ENCODE measurements around the gene ITPR3. TPM values are rescaled to one million over a fixed set of nuclear protein-coding genes. Genes with fewer than 3 reads are reported as not detected.

ITPR3 gene
- total RNA-seq, 2 donors from 2014 or later, result 29.6 to 33.3 TPM

- H3K4me1 Mint-ChIP-seq, result peaks cover 11% of the 10 kb centered on the region
- H3K9me3 ChIP-seq (ENCODE audit: control insufficient read depth, low read length), result no peaks in the 10 kb centered on the region
- no peak for DNase-seq
Observed at GRCh38 chr6:33733709-33734007, 112.5 kb downstream of the ITPR3 start.

DNA sequence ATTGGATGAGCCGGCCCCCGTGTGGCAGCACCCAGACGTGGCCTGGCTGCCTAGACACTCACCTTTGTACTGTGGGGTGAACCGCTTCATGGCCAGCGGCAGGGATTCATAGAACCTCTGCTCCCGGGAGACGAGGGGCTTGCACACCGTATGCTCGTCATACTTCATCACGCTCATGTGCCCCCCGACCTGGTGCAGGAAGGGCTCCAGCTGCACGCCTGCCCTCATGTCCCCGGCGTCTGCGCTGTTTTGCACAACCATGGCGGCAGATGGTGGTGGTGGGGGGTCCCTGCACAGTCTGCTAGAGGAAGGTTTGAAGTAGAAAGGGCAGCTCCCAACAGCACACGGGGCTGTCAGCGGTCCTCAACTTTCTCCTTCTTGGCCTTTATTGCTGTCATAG is 114.1 kb downstream of the ITPR3 start:
- peaks cover 1% of the 10 kb centered on the region for H3K4me1 ChIP-seq (ENCODE audit: control insufficient read depth, insufficient read depth, low read length)
- TF ChIP-seq, protein P1, sequence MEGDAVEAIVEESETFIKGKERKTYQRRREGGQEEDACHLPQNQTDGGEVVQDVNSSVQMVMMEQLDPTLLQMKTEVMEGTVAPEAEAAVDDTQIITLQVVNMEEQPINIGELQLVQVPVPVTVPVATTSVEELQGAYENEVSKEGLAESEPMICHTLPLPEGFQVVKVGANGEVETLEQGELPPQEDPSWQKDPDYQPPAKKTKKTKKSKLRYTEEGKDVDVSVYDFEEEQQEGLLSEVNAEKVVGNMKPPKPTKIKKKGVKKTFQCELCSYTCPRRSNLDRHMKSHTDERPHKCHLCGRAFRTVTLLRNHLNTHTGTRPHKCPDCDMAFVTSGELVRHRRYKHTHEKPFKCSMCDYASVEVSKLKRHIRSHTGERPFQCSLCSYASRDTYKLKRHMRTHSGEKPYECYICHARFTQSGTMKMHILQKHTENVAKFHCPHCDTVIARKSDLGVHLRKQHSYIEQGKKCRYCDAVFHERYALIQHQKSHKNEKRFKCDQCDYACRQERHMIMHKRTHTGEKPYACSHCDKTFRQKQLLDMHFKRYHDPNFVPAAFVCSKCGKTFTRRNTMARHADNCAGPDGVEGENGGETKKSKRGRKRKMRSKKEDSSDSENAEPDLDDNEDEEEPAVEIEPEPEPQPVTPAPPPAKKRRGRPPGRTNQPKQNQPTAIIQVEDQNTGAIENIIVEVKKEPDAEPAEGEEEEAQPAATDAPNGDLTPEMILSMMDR (conservative IDR thresholded peaks at IDR 0.05), result no peak
- Mint-ChIP-seq H3K9me3 (no peaks in the 10 kb centered on the region), H3K4me3 (no peak overlapping the region), H3K27me3 (ENCODE audit: insufficient read depth) (no peaks in the 10 kb centered on the region), H3K27ac (no peak overlapping the region), H3K4me1 (peaks cover 8% of the 10 kb centered on the region), H3K36me3 (ENCODE audit: low read depth) (no peaks in the 10 kb centered on the region)
- H3K4me3 ChIP-seq (ENCODE audit: low read length), result no peak overlapping the region
- H3K36me3 ChIP-seq (ENCODE audit: control insufficient read depth, insufficient read depth, low read length), result no peaks in the 10 kb centered on the region
- no peak overlapping the region for H3K27ac ChIP-seq (ENCODE audit: low read depth, low read length)
- no peak overlapping the region for H3K9ac ChIP-seq (ENCODE audit: extremely low read depth, low read length, poor library complexity, severe bottlenecking)
- no peak for DNase-seq
- H3K9me3 ChIP-seq (ENCODE audit: control insufficient read depth, low read length), result no peaks in the 10 kb centered on the region
- WGBS, 2 experiments (ENCODE audit: insufficient coverage in 1 of 2, insufficient read length in 1 of 2), result 60 to 82% methylated on average over 3 to 18 of the region's 18 CpGs
- H3K27me3 ChIP-seq (ENCODE audit: control insufficient read depth, insufficient read depth, low read length, poor library complexity, severe bottlenecking), result no peaks in the 10 kb centered on the region

More at GRCh38 chr6:33733709-33734007, 112.5 kb downstream of the ITPR3 start:
- no peaks in the 10 kb centered on the region for H3K4me1 ChIP-seq (ENCODE audit: control insufficient read depth, insufficient read depth, low read length)
- H3K36me3 ChIP-seq (ENCODE audit: control insufficient read depth, insufficient read depth, low read length), result no peaks in the 10 kb centered on the region
- Mint-ChIP-seq H3K36me3 (ENCODE audit: low read depth) (no peaks in the 10 kb centered on the region), H3K27me3 (ENCODE audit: insufficient read depth) (no peaks in the 10 kb centered on the region), H3K4me3 (no peak overlapping the region), H3K9me3 (no peaks in the 10 kb centered on the region), H3K27ac (no peak overlapping the region)
- no peak overlapping the region for H3K9ac ChIP-seq (ENCODE audit: extremely low read depth, low read length, poor library complexity, severe bottlenecking)
- no peaks in the 10 kb centered on the region for H3K27me3 ChIP-seq (ENCODE audit: control insufficient read depth, insufficient read depth, low read length, poor library complexity, severe bottlenecking)
- no peak overlapping the region for H3K27ac ChIP-seq (ENCODE audit: low read depth, low read length)
- WGBS, 2 experiments (ENCODE audit: insufficient coverage in 1 of 2, insufficient read length in 1 of 2), result 94 to 96% methylated on average over 7 to 8 of the region's 8 CpGs
- TF ChIP-seq, protein P1 (conservative IDR thresholded peaks at IDR 0.05), result no peak
- H3K4me3 ChIP-seq (ENCODE audit: low read length), result no peak overlapping the region

- DNase-seq, result no peak
- Histone ChIP-seq H3K36me3 (ENCODE audit: control insufficient read depth, insufficient read depth, low read length) (no peaks in the 10 kb centered on the region), H3K27ac (ENCODE audit: low read depth, low read length) (peak overlapping the region; percentile 57), H3K9me3 (ENCODE audit: control insufficient read depth, low read length) (no peaks in the 10 kb centered on the region), H3K4me3 (ENCODE audit: low read length) (no peak overlapping the region), H3K9ac (ENCODE audit: extremely low read depth, low read length, poor library complexity, severe bottlenecking) (no peak overlapping the region), H3K4me1 (ENCODE audit: control insufficient read depth, insufficient read depth, low read length) (peaks cover 9% of the 10 kb centered on the region), H3K27me3 (ENCODE audit: control insufficient read depth, insufficient read depth, low read length, poor library complexity, severe bottlenecking) (no peaks in the 10 kb centered on the region)
- H3K4me1 Mint-ChIP-seq, result peaks cover 4% of the 10 kb centered on the region
- peak overlapping the region; percentile 44 for H3K27ac Mint-ChIP-seq
- no peak overlapping the region for H3K4me3 Mint-ChIP-seq
- no peaks in the 10 kb centered on the region for H3K27me3 Mint-ChIP-seq (ENCODE audit: insufficient read depth)
- TF ChIP-seq, protein P1 (conservative IDR thresholded peaks at IDR 0.05), result no peak
- H3K36me3 Mint-ChIP-seq (ENCODE audit: low read depth), result no peaks in the 10 kb centered on the region
- 90 to 93% methylated on average over 14 to 15 of the region's 15 CpGs for WGBS, 2 experiments (ENCODE audit: insufficient coverage in 1 of 2, insufficient read length in 1 of 2)
- H3K9me3 Mint-ChIP-seq, result no peaks in the 10 kb centered on the region
Observed at GRCh38 chr6:33737267-33738026, 116.3 kb downstream of the ITPR3 start.

Measured in endodermal cell (in vitro differentiated cells).